Right lobe of liver (tissue), 4 donors: ENCODE measurements around the gene GTF2IRD1.
"Not testable (repeated sequence)": the region's sequence is repeated elsewhere in the genome, so short reads cannot be mapped to it uniquely, and the experiment has no call there.

ENCODE experiments used
- POLR2A ChIP-seq: fragments of 450-650 bp; IDR thresholded peaks from one replicate; pipeline ENCODE4 v1.6.1; 2017; ENCODE audit warnings: antibody characterized with exemption, mild to moderate bottlenecking
- TF ChIP-seq, protein P1 (sequence below), 4 donors: fragments of 200-600 bp in 3 of 4; fragments of 450-650 bp in 1 of 4; IDR thresholded peaks; one replicate each; pipeline versions ENCODE4 v1.5.1 to v1.8.0; 2016 to 2022; ENCODE audit warnings: antibody characterized with exemption in 4 of 4, mild to moderate bottlenecking in 2 of 4
- donor health status: DM: no; HTN: no; CAD: no.
- donor health status: DM: no; HTN: no; CAD: no.
- donor health status: DM: no; HTN: yes; CAD: no.

GRCh38 chr7:74651133-74651504 lies 197.4 kb downstream of the GTF2IRD1 start:
- not testable (repeated sequence) for TF ChIP-seq POLR2A
- TF ChIP-seq, protein P1, sequence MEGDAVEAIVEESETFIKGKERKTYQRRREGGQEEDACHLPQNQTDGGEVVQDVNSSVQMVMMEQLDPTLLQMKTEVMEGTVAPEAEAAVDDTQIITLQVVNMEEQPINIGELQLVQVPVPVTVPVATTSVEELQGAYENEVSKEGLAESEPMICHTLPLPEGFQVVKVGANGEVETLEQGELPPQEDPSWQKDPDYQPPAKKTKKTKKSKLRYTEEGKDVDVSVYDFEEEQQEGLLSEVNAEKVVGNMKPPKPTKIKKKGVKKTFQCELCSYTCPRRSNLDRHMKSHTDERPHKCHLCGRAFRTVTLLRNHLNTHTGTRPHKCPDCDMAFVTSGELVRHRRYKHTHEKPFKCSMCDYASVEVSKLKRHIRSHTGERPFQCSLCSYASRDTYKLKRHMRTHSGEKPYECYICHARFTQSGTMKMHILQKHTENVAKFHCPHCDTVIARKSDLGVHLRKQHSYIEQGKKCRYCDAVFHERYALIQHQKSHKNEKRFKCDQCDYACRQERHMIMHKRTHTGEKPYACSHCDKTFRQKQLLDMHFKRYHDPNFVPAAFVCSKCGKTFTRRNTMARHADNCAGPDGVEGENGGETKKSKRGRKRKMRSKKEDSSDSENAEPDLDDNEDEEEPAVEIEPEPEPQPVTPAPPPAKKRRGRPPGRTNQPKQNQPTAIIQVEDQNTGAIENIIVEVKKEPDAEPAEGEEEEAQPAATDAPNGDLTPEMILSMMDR (IDR thresholded peaks at IDR 0.05), result not testable (repeated sequence)
